ENCODE data around the gene MGARP.

The MGARP gene

DNA sequence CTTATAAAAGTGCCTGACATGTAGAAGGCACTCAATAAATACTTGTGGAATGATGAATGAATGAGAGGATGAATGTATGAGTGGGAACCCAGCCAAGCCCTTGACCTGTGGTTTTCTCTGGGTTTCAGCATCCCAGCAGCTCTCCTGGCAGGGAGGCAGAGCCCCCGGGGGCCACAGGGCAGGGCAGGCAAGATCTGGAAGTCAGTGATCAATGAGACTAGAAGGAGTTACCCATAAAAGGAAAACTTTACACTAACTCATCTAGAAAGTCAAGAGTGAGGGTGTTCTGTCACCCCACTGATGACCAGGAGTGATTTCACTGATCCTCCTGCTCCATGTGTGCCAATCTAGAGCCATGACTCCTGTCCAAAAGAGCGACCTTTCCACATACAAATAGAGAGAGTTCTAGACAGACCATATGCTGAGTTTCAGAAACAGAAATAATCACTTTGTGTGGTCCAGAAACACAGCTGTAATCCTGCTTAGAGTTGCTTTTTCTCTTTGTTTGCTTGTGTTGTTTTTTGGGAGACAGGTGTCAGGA lies 37.4 kb downstream of the MGARP start:
- no peak for DNase-seq

GRCh38 chr4:139241784-139242151 lies 38.3 kb downstream of the MGARP start:
- no peak for DNase-seq

DNA sequence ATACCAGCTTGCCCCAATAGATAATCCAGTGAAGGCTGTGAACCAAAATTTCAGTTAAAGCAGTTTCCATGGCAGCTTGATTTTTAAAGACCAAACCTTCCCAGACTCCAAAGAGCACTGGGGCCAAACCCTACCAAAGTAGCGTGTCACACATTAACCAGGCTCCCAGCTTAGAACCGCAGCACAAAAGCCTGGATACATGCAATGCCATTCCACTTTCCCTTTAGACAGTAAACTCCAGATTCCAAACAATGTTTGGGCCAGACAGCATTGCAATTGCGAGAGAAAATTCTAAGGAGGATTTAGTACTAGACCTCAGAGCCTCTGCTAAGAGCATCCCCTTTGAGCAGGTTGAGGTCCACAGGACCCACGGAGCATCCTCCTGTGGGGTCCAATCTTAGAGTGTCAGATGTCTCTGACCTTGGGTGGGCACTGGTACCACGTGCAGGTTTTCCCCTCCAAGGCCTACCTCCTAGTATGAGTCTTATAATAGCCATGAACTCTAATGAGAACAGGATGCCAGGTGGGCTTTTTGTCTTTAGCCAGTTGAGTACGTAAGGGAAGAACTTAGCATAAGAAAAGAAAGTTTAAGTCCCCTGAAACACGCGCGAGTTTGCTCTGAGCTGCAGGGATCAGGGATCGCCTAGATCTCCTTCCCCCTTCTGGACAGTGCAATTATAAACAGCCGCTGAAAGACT lies 38.8 kb downstream of the MGARP start:
- no peak for DNase-seq

GRCh38 chr4:139239127-139239772 lies 40.8 kb downstream of the MGARP start:
- DNase-seq: no peak

DNA sequence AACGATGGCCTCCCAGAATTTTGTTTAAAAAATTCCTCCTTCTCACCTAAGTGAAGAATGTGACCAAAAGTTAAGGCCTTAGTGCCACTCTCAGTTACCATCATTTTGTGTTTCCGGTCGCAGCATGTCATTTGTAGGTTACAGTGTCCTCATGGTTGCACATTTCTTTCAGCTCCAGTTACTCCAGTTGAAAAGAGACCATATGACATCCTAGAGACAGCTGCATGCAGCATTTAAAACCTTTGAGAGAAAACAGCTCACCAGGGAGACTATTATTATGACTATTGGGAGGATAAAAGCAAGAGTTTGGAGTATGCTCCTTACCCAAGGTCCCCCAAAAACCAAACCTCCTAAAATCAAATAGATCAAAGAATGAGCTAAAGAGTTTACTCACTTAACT lies 45.8 kb downstream of the MGARP start:
- DNase-seq: peak; percentile 87

- DNase-seq: peak; percentile 49
Observed at GRCh38 chr4:139229534-139230039, 50.4 kb downstream of the MGARP start.

DNA sequence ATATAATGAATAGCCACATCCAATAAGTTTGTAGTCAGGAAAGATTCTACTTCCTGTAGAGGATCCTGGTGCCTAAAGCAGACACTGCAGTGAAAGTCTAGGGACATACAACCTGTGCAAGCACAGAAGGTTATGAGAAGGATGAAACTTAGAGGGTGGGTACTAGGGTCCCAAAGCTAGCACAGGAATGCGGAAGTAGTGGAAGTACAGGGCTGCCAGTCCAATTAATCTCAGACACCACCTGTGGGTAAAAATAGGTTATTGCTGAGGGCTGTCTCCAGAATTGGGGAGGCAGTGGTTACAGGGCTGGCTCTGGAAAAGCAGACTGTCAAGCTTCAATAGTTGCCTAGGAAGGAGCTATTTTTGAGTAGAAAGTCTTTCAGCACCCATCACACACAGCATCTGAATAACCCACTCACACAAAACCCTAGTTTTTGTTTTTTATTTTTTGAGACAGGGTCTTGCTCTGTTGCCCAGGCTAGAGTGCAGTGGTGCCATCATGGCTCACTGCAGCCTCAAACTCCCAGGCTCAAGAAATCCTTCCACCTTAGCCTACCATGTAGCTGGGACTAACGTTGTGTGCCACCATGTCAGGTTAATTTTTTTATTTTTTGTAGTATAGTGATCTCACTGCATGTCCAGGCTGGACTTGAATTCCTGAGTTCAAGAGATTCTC lies 52.2 kb downstream of the MGARP start:
- no peak for DNase-seq

DNA sequence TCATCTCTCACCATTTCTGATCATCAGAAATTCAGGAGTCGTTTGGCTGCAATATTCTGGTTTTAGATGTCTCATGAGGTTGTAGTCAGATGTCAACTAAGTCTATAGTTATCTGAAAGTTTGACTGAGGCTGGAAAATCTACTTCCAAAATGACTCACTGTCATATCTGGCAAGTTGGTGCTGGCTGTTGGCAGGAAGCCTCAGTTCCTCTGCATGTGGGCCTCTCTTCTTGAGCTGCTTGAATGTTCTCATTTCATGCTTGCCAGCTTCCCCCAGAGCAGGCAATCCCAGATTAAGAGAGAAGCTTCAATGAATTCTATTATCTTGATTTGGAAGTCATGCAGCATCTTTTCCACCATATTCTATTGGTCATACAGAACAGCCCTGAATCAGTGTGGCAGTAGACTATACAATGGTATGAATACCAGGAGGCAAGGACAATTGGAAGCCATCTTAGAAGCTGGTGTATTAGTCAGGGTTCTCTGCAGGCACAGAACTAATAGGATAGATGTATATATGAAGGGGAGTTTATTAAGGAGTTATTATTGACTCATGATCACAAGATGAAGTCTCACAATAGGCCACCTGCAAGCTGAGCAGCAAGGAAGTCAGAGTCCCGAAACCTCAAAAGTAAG lies 56.2 kb downstream of the MGARP start:
- DNase-seq: no peak

GRCh38 chr4:139222215-139222614 lies 57.8 kb downstream of the MGARP start:
- no peak for DNase-seq

DNA sequence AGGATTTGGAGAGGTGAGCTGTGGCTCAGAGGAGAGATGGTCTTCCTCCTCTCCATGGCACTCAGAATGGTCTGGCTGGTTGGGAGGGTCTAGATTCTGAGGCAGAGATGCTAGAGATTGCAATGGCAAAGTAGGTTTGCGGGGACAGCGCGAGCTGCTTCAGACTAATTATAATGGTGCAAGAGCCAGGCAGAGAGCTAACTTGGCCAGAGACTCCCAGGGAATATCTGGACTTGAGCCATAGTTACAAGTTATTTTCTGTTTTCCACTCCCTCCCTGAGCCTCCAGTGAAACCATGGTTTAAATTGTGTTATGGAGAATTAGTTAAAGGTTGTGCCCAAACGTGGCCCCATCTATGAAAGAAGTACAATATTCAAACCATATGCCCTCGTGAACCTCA lies 58.3 kb downstream of the MGARP start:
- DNase-seq: no peak

- no peak for DNase-seq
Observed at GRCh38 chr4:139219450-139220055, 60.5 kb downstream of the MGARP start.

Measured in retina (tissue), 1 donor.